MM.1S (cell line): ENCODE results near the gene BIRC5.

ENCODE experiments used
- CTCF ChIP-seq: fragments of 300-600 bp; sonication (generic); IDR thresholded peaks from 2 replicates; pipeline ENCODE4 v1.5.1; 2016; ENCODE audit warnings: antibody characterized with exemption, low read length, mixed read lengths
- EZH2 ChIP-seq: fragments of 300-600 bp; sonication (generic); optimal IDR thresholded peaks from 2 replicates; pipeline ENCODE3; 2017; ENCODE audit warnings: low read depth, mild to moderate bottlenecking, antibody characterized with exemption, low read length, mixed read lengths
- EZH2phosphoT487 ChIP-seq: fragments of 300-600 bp; sonication (generic); IDR thresholded peaks from 2 replicates; pipeline ENCODE4 v1.6.1; 2018; ENCODE audit warnings: antibody characterized with exemption, low read length

- TF ChIP-seq CTCF (no peak), EZH2 (no peak), EZH2phosphoT487 (no peak)
Measured at GRCh38 chr17:78273813-78274212, 59.8 kb downstream of the BIRC5 start.
